ENCODE measurements around the gene A2M.

The A2M gene

DNA sequence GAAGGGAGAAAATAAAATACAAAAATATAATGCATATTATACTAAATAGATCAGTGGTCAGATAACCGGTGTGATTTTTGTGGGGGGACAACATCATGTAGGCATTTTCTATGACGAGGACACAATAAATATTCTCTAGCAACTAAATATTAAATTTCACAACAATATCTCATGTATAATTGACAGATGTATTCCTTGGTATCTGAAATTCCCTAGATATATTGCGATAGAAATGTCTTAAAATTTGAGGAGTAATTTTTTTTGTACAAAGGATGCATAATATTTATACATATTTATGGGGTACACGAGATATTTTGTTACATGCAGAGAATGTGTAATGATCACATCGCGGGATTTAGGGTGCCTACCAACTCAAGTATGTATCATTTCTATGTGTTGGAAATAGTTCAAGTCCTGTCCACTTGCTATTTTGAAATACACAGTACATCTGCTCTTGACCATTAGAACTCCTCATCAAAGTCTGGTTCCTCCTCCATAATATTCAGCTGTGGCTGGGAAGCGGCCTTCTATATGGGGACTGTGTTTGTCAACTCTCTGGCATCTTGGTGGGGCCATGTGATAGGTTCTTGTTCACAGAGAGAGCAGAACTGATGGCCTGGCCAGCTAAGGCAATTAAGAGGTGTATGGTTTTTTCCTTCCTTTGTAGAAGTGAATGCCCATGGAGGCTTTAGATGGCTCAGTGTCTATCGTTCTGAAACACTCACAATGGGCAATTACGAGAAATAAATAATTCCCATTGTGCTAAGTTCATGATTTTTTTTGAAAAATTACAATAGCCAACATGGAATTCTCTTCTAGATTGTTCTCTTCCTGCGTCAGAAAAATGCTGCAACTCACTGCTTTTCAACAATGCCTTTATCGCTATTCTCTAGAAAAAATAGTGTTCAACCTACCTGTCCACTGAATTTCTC lies 8.8 kb downstream of the A2M start:
- no peak overlapping the region for H2BK5ac ChIP-seq (ENCODE audit: low read length)
- H3K27ac ChIP-seq (ENCODE audit: low read depth, low read length), result no peak overlapping the region
- H3K18ac ChIP-seq (ENCODE audit: low read length), result no peak overlapping the region
- H2BK120ac ChIP-seq (ENCODE audit: low read depth, low read length), result no peak overlapping the region
- H2BK15ac ChIP-seq (replicated peaks; ENCODE audit: low read depth), result no peak overlapping the region
- H3K23ac ChIP-seq (ENCODE audit: low read length), result no peak overlapping the region
- WGBS (ENCODE audit: extremely low coverage, insufficient coverage, low lambda C conversion rate), result no CpG with 5 or more reads among the region's 11 CpGs
- no peak overlapping the region for H3K4ac ChIP-seq (ENCODE audit: low read depth, low read length)
- H4K5ac ChIP-seq (ENCODE audit: low read length), result no peak overlapping the region
- H3K4me1 ChIP-seq (ENCODE audit: control insufficient read depth, low read depth, low read length), result no peaks in the 10 kb centered on the region
- H3K27me3 ChIP-seq (ENCODE audit: insufficient read depth, low read length, poor library complexity), result no peaks in the 10 kb centered on the region
- no peak overlapping the region for H4K8ac ChIP-seq (ENCODE audit: low read depth, low read length)
- H3K9ac ChIP-seq (ENCODE audit: low read length), result no peak overlapping the region
- H3K4me3 ChIP-seq (ENCODE audit: low read length), result no peak overlapping the region
- no peak for DNase-seq
- no peaks in the 10 kb centered on the region for H3K36me3 ChIP-seq (ENCODE audit: control insufficient read depth, insufficient read depth, low read length)
- H3K4me2 ChIP-seq (ENCODE audit: low read length), result no peak overlapping the region
- H3K56ac ChIP-seq (ENCODE audit: low read length), result no peak overlapping the region
- H2AK5ac ChIP-seq (ENCODE audit: low read length), result no peak overlapping the region
- no peaks in the 10 kb centered on the region for H3K79me1 ChIP-seq (ENCODE audit: low read length)
- H3K79me2 ChIP-seq (ENCODE audit: control insufficient read depth, insufficient read depth, low read length), result no peaks in the 10 kb centered on the region

DNA sequence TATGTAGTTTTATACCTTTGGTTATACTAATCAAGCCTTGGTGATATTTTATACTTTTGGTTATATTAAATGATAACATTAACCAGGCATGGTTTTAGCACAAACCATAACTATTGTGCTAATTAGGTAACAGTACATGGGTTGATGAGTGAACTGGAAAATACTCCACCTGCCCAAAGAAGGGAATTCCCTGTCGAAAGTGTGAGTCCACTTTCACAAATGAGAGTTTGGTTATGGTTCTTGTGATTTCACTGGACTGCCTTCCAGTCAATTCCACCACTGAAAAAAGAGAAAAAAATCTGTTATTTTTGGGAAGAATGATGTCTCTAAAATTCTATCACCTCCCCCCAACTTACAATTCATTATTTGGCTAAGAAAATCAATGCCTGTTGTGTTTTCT lies 9.7 kb downstream of the A2M start:
- Histone ChIP-seq H3K9ac (ENCODE audit: low read length) (no peak overlapping the region), H3K4me2 (ENCODE audit: low read length) (no peak overlapping the region), H2BK15ac (replicated peaks; ENCODE audit: low read depth) (no peak overlapping the region), H3K4me1 (ENCODE audit: control insufficient read depth, low read depth, low read length) (no peaks in the 10 kb centered on the region), H3K4ac (ENCODE audit: low read depth, low read length) (no peak overlapping the region), H3K4me3 (ENCODE audit: low read length) (no peak overlapping the region), H4K5ac (ENCODE audit: low read length) (no peak overlapping the region), H2BK120ac (ENCODE audit: low read depth, low read length) (no peak overlapping the region), H3K56ac (ENCODE audit: low read length) (no peak overlapping the region), H3K79me2 (ENCODE audit: control insufficient read depth, insufficient read depth, low read length) (no peaks in the 10 kb centered on the region), H3K27me3 (ENCODE audit: insufficient read depth, low read length, poor library complexity) (no peaks in the 10 kb centered on the region), H4K8ac (ENCODE audit: low read depth, low read length) (no peak overlapping the region), H3K23ac (ENCODE audit: low read length) (no peak overlapping the region), H3K18ac (ENCODE audit: low read length) (no peak overlapping the region), H3K79me1 (ENCODE audit: low read length) (no peaks in the 10 kb centered on the region), H2AK5ac (ENCODE audit: low read length) (no peak overlapping the region), H3K27ac (ENCODE audit: low read depth, low read length) (no peak overlapping the region), H2BK5ac (ENCODE audit: low read length) (no peak overlapping the region), H3K36me3 (ENCODE audit: control insufficient read depth, insufficient read depth, low read length) (no peaks in the 10 kb centered on the region)
- DNase-seq, result no peak
- no CpG with 5 or more reads among the region's 1 CpG for WGBS (ENCODE audit: extremely low coverage, insufficient coverage, low lambda C conversion rate)

DNA sequence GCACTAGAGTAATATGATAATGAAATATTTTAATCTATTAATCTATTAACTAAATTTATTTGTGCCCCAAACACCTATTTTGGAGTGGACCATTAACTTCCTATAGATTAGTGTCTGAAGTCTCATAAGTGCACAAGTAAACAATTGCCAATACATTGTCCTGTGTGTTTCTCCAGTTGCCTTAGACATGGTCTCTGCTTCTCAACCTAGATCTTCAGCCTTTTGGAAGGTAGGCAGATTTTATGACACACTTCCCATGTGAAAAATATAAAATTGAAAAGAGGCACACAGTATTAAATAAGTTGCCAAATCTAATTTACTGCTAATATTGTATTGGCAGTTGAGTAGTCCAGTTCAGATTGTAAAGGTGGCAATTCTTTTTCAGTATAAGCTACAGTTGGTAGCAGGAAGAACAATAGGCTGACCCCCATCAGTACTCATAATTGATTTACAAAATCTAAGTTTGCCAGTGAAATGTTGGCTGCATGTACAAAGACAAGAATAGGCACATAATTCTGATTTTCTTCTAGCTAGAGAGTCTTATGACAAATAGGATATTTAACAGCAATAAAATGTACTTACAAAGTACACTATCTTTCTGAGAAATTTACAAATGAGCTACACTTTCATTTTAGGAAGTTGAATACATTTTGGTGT lies 10.8 kb downstream of the A2M start:
- Histone ChIP-seq H2BK15ac (replicated peaks; ENCODE audit: low read depth) (no peak overlapping the region), H4K8ac (ENCODE audit: low read depth, low read length) (no peak overlapping the region), H3K79me1 (ENCODE audit: low read length) (no peaks in the 10 kb centered on the region), H3K56ac (ENCODE audit: low read length) (no peak overlapping the region), H3K4me1 (ENCODE audit: control insufficient read depth, low read depth, low read length) (no peaks in the 10 kb centered on the region), H4K5ac (ENCODE audit: low read length) (no peak overlapping the region), H3K27ac (ENCODE audit: low read depth, low read length) (no peak overlapping the region), H3K27me3 (ENCODE audit: insufficient read depth, low read length, poor library complexity) (no peaks in the 10 kb centered on the region), H2AK5ac (ENCODE audit: low read length) (no peak overlapping the region), H3K79me2 (ENCODE audit: control insufficient read depth, insufficient read depth, low read length) (no peaks in the 10 kb centered on the region), H2BK5ac (ENCODE audit: low read length) (no peak overlapping the region), H2BK120ac (ENCODE audit: low read depth, low read length) (no peak overlapping the region), H3K18ac (ENCODE audit: low read length) (no peak overlapping the region), H3K4me3 (ENCODE audit: low read length) (no peak overlapping the region), H3K4ac (ENCODE audit: low read depth, low read length) (no peak overlapping the region), H3K23ac (ENCODE audit: low read length) (no peak overlapping the region), H3K4me2 (ENCODE audit: low read length) (no peak overlapping the region), H3K9ac (ENCODE audit: low read length) (no peak overlapping the region), H3K36me3 (ENCODE audit: control insufficient read depth, insufficient read depth, low read length) (no peaks in the 10 kb centered on the region)
- no peak for DNase-seq

DNA sequence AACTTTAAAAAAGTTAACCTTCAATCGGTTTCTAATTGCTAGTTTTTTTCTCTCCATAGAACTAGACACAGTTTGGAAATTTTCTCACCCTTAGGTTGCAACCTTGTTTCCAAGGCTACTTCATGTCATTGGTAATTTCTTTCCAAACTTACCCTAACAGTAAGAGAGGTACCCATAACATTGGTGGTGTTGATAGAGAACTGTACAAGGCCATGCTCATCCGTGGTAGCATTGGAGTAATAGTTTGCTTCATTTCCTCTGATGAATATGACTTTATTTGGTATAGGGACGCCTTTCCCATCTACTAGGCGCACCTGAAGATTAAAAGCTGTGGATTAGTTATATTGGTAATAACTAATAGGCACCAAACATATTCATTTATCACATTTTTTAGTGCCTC lies 11.6 kb downstream of the A2M start:
- no peak overlapping the region for H3K4me3 ChIP-seq (ENCODE audit: low read length)
- no CpG with 5 or more reads among the region's 4 CpGs for WGBS (ENCODE audit: extremely low coverage, insufficient coverage, low lambda C conversion rate)
- no peak overlapping the region for H4K5ac ChIP-seq (ENCODE audit: low read length)
- no peak overlapping the region for H3K27ac ChIP-seq (ENCODE audit: low read depth, low read length)
- no peak overlapping the region for H3K4me2 ChIP-seq (ENCODE audit: low read length)
- H2AK5ac ChIP-seq (ENCODE audit: low read length), result no peak overlapping the region
- H3K79me1 ChIP-seq (ENCODE audit: low read length), result no peaks in the 10 kb centered on the region
- no peak overlapping the region for H3K9ac ChIP-seq (ENCODE audit: low read length)
- H3K36me3 ChIP-seq (ENCODE audit: control insufficient read depth, insufficient read depth, low read length), result no peaks in the 10 kb centered on the region
- no peak overlapping the region for H2BK15ac ChIP-seq (replicated peaks; ENCODE audit: low read depth)
- H2BK120ac ChIP-seq (ENCODE audit: low read depth, low read length), result no peak overlapping the region
- H3K23ac ChIP-seq (ENCODE audit: low read length), result no peak overlapping the region
- H3K4me1 ChIP-seq (ENCODE audit: control insufficient read depth, low read depth, low read length), result no peaks in the 10 kb centered on the region
- H2BK5ac ChIP-seq (ENCODE audit: low read length), result no peak overlapping the region
- no peak overlapping the region for H3K18ac ChIP-seq (ENCODE audit: low read length)
- H3K56ac ChIP-seq (ENCODE audit: low read length), result no peak overlapping the region
- H3K4ac ChIP-seq (ENCODE audit: low read depth, low read length), result no peak overlapping the region
- no peaks in the 10 kb centered on the region for H3K79me2 ChIP-seq (ENCODE audit: control insufficient read depth, insufficient read depth, low read length)
- DNase-seq, result no peak
- no peak overlapping the region for H4K8ac ChIP-seq (ENCODE audit: low read depth, low read length)
- no peaks in the 10 kb centered on the region for H3K27me3 ChIP-seq (ENCODE audit: insufficient read depth, low read length, poor library complexity)

DNA sequence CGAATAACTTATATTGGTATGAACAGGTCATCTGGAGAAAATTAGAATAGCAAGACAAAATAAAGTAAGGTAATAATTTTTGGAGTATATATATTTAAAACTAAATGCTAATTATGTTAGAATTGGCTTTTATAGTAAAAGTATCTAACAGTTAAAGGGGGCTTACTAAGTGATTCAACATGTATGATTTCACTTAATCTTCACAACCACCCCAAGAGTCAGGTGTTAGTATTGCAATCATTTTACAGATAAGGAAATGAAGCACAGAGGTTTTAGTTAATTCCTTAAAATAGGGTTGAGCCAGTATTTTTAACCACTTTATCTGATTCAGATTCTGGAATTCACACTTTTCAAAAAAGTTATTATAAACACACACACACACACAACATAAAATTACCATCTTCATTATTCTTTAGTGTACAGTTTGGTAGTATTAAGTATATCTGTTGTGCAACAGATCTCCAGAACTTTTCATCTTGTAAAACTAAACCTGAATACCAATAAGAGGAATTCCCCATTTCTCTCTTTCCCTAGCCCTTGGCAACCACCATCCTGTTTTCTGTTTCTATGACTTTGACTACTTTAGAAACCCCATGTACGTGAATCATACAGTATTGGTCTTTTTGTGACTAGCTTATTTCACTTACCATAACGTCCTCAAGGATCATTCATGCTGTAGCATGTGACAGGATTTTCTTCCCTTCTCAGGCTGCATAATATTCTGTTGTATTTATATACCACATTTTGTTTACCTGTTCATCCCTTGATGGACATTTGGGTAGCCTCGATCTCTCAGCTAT lies 12.5 kb downstream of the A2M start:
- no CpG with 5 or more reads among the region's 4 CpGs for WGBS (ENCODE audit: extremely low coverage, insufficient coverage, low lambda C conversion rate)

More for the DNA sequence above, 12.5 kb downstream of the A2M start:
- H3K27ac ChIP-seq (ENCODE audit: low read depth, low read length), result no peak overlapping the region
- no peak overlapping the region for H3K56ac ChIP-seq (ENCODE audit: low read length)
- H3K4ac ChIP-seq (ENCODE audit: low read depth, low read length), result no peak overlapping the region
- no peaks in the 10 kb centered on the region for H3K27me3 ChIP-seq (ENCODE audit: insufficient read depth, low read length, poor library complexity)
- H2BK5ac ChIP-seq (ENCODE audit: low read length), result no peak overlapping the region
- no peak overlapping the region for H4K5ac ChIP-seq (ENCODE audit: low read length)
- H2BK15ac ChIP-seq (replicated peaks; ENCODE audit: low read depth), result no peak overlapping the region
- no peak overlapping the region for H2BK120ac ChIP-seq (ENCODE audit: low read depth, low read length)
- no peaks in the 10 kb centered on the region for H3K4me1 ChIP-seq (ENCODE audit: control insufficient read depth, low read depth, low read length)
- H3K36me3 ChIP-seq (ENCODE audit: control insufficient read depth, insufficient read depth, low read length), result no peaks in the 10 kb centered on the region
- no peak for DNase-seq
- H3K79me2 ChIP-seq (ENCODE audit: control insufficient read depth, insufficient read depth, low read length), result no peaks in the 10 kb centered on the region
- H3K79me1 ChIP-seq (ENCODE audit: low read length), result no peaks in the 10 kb centered on the region
- H3K4me3 ChIP-seq (ENCODE audit: low read length), result no peak overlapping the region
- no peak overlapping the region for H3K9ac ChIP-seq (ENCODE audit: low read length)
- H3K18ac ChIP-seq (ENCODE audit: low read length), result no peak overlapping the region
- no peak overlapping the region for H3K4me2 ChIP-seq (ENCODE audit: low read length)
- H4K8ac ChIP-seq (ENCODE audit: low read depth, low read length), result no peak overlapping the region
- no peak overlapping the region for H3K23ac ChIP-seq (ENCODE audit: low read length)
- H2AK5ac ChIP-seq (ENCODE audit: low read length), result no peak overlapping the region

All from mesendoderm (in vitro differentiated cells).